A549 (cell line): ENCODE data around the gene RAPGEF5. TPM values are rescaled to one million over a fixed set of nuclear protein-coding genes. Genes with fewer than 3 reads are reported as not detected.

ENCODE experiments used
- ATAC-seq, 2 experiments: fragments of 200-7000 bp in 1 of 2; fragments of >200 bp in 1 of 2; cut with Nextera tagmentation in 1 of 2; cut with Tn5 transposase in 1 of 2; 3 replicates each; pipeline versions ENCODE4 v1.8.0 to v1.9.1; 2018 to 2020; ENCODE audit warnings: mild to moderate bottlenecking in 1 of 2, moderate library complexity in 1 of 2
- CTCF ChIA-PET: fragments of 300-600 bp; sonication (Branson Sonifier 250); formaldehyde crosslinking; extraction: SDS; loops from one replicate; lab custom pipeline; 2021; ENCODE audit warnings: antibody characterized with exemption, inconsistent platforms; lab: Yijun Ruan, JAX
- POLR2A ChIA-PET: fragments of 350-600 bp; formaldehyde crosslinking; extraction: SDS; loops from one replicate; lab custom pipeline; 2021; ENCODE audit warnings: antibody characterized with exemption, inconsistent platforms; lab: Yijun Ruan, JAX
- DNase-seq, 2 experiments: peaks; one replicate each; pipeline versions ENCODE4 v3.0.0 to v3.0.0-alpha.2; 2011 to 2016; ENCODE audit warnings: low read depth in 1 of 2, low spot score in 1 of 2
- FAIRE-seq: peaks from 2 replicates; lab custom pipeline; 2011; peaks lifted over from hg19 to GRCh38; lab: Jason Lieb, UNC
- H3K27ac ChIP-seq, 2 experiments: fragments of >200 bp; sonication (Bioruptor Twin); formaldehyde crosslinking; 3 replicates each; pipeline ENCODE4 v1.5.1; 2016 to 2017
- H3K4me1 ChIP-seq: fragments of >200 bp; sonication (Bioruptor Twin); formaldehyde crosslinking; 3 replicates; pipeline ENCODE4 v1.6.1; 2016
- H3K4me2 ChIP-seq: fragments of >200 bp; sonication (Bioruptor Twin); formaldehyde crosslinking; 3 replicates; pipeline ENCODE4 v1.6.1; 2016
- H3K4me3 ChIP-seq: fragments of >200 bp; sonication (Bioruptor Twin); formaldehyde crosslinking; 3 replicates; pipeline ENCODE4 v1.5.1; 2016
- H3K9me3 ChIP-seq: fragments of >200 bp; sonication (Bioruptor Twin); formaldehyde crosslinking; 3 replicates; pipeline ENCODE4 v1.6.1; 2016
- ATOH8 ChIP-seq: fragments of 250-450 bp; sonication (Bioruptor Pico); IDR thresholded peaks from 2 replicates; pipeline ENCODE4 v1.5.0; 2020; ENCODE audit warnings: low read depth, mild to moderate bottlenecking, moderate library complexity
- CBX2 ChIP-seq: fragments of 200-600 bp; sonication (generic); IDR thresholded peaks from 2 replicates; pipeline ENCODE4 v1.6.1; 2016; ENCODE audit warnings: low read depth, mild to moderate bottlenecking, borderline replicate concordance
- CBX8 ChIP-seq: fragments of 200-600 bp; sonication (generic); IDR thresholded peaks from 2 replicates; pipeline ENCODE4 v1.6.1; 2016
- CHD2 ChIP-seq: fragments of 150-350 bp; IDR thresholded peaks from 2 replicates; pipeline ENCODE4 v1.6.1; 2014; ENCODE audit warnings: low read length; ENCODE audit not compliant: partially characterized antibody
- CHD4 ChIP-seq: fragments of 200-600 bp; sonication (generic); IDR thresholded peaks from 2 replicates; pipeline ENCODE4 v1.6.1; 2016; ENCODE audit warnings: antibody characterized with exemption, mild to moderate bottlenecking, borderline replicate concordance
- EP300 ChIP-seq, 2 experiments: fragments of >200 bp; sonication (Bioruptor Twin); formaldehyde crosslinking; IDR thresholded peaks; 2 replicates in 1 of 2; 3 replicates in 1 of 2; pipeline ENCODE4 v1.6.1; 2016 to 2017
- FOSB ChIP-seq: fragments of 250-450 bp; sonication (Bioruptor Pico); IDR thresholded peaks from 2 replicates; pipeline ENCODE4 v1.5.0; 2020; ENCODE audit warnings: mild to moderate bottlenecking, moderate library complexity
- GATA3 ChIP-seq: IDR thresholded peaks from 2 replicates; pipeline ENCODE4 v1.6.1; 2012; ENCODE audit warnings: borderline replicate concordance
- HES2 ChIP-seq: fragments of >200 bp; sonication (Bioruptor Twin); formaldehyde crosslinking; IDR thresholded peaks from 2 replicates; pipeline ENCODE4 v1.6.1; 2016
- JUN ChIP-seq, 2 experiments: fragments of >200 bp; sonication (Bioruptor Twin); formaldehyde crosslinking; IDR thresholded peaks; 2 replicates in 1 of 2; 3 replicates in 1 of 2; pipeline ENCODE4 v1.6.1; 2016 to 2017
- NFE2L2 ChIP-seq: fragments of 150-350 bp; conservative IDR thresholded peaks from 2 replicates; pipeline ENCODE4 v1.6.1; 2014; ENCODE audit warnings: low read length
- PBX3 ChIP-seq: IDR thresholded peaks from 2 replicates; pipeline ENCODE4 v1.6.1; 2012
- POLR2AphosphoS2 ChIP-seq: conservative IDR thresholded peaks from 2 replicates; pipeline ENCODE4 v1.6.1; 2012; ENCODE audit warnings: low read length, improper control_type of control experiment, inconsistent platforms
- RARB ChIP-seq: fragments of 250-450 bp; sonication (Bioruptor Pico); IDR thresholded peaks from 2 replicates; pipeline ENCODE4 v1.8.0; 2021; ENCODE audit warnings: mild to moderate bottlenecking, moderate library complexity
- REST ChIP-seq: fragments of 200-600 bp; sonication (generic); IDR thresholded peaks from 2 replicates; pipeline ENCODE4 v1.6.1; 2016; ENCODE audit warnings: antibody characterized with exemption, mild to moderate bottlenecking, moderate library complexity
- SMC3 ChIP-seq: fragments of >200 bp; sonication (Bioruptor Twin); formaldehyde crosslinking; IDR thresholded peaks from 3 replicates; pipeline ENCODE4 v1.6.1; 2018; ENCODE audit warnings: inconsistent platforms
- SREBF2 ChIP-seq: fragments of 450-650 bp; IDR thresholded peaks from 2 replicates; pipeline ENCODE4 v1.6.1; 2014; ENCODE audit warnings: mild to moderate bottlenecking, moderate library complexity
- TFCP2L1 ChIP-seq: fragments of 250-450 bp; sonication (Bioruptor Pico); IDR thresholded peaks from 2 replicates; pipeline ENCODE4 v1.5.0; 2021; ENCODE audit warnings: mild to moderate bottlenecking
- WGBS: methylation state at CpG from one replicate; pipeline ENCODE4 v1.1.6; 2017; ENCODE audit errors: missing lambda C conversion rate; 5-methylcytosine and 5-hydroxymethylcytosine counted together
- polyA plus RNA-seq, 4 experiments: library from polyadenylated mRNA; depleted of rRNA in 3 of 4; stranded (reverse); fragments of >200 nt; fragmentation: RNase III in 1 of 4; extraction: RNeasy Plus Mini Kit Qiagen cat#74134 plus additional on column Dnase treatment in 1 of 4; gene quantifications; 2 replicates in 3 of 4; 3 replicates in 1 of 4; pipeline ENCODE4 v1.2.3, GENCODE V29; 2011 to 2017

RAPGEF5 gene
- polyA plus RNA-seq, 2 of the 4 experiments (the other 2 are of a cell fraction), result 0.03 to 0.14 TPM

- Histone ChIP-seq H3K4me3 (no peak overlapping the region), H3K27ac (no peak overlapping the region), H3K9me3 (no peaks in the 10 kb centered on the region), H3K4me2 (no peak overlapping the region), H3K4me1 (no peaks in the 10 kb centered on the region)
- FAIRE-seq, result no peak
- POLR2A ChIA-PET, result no interaction called here
- DNase-seq, result no peak
- no peak for ATAC-seq
- CTCF ChIA-PET, result no interaction called here
- TF ChIP-seq EP300 (IDR thresholded peaks at IDR 0.05), result no peak
- TF ChIP-seq TFCP2L1 (CRISPR knock-in tag), result no peak
- TF ChIP-seq GATA3, result no peak
- TF ChIP-seq PBX3, result no peak
- no peak for TF ChIP-seq SREBF2
- no peak for TF ChIP-seq FOSB (CRISPR knock-in tag)
- TF ChIP-seq ATOH8 (CRISPR knock-in tag), result no peak
- no peak for TF ChIP-seq CBX2
- no peak for TF ChIP-seq RARB (CRISPR knock-in tag)
- no peak for TF ChIP-seq POLR2AphosphoS2
- TF ChIP-seq CHD4, result no peak
- TF ChIP-seq HES2, result no peak
- TF ChIP-seq REST, result no peak
These were observed 182.4 kb downstream of the RAPGEF5 start for GRCh38 chr7:22174574-22174953.

DNA sequence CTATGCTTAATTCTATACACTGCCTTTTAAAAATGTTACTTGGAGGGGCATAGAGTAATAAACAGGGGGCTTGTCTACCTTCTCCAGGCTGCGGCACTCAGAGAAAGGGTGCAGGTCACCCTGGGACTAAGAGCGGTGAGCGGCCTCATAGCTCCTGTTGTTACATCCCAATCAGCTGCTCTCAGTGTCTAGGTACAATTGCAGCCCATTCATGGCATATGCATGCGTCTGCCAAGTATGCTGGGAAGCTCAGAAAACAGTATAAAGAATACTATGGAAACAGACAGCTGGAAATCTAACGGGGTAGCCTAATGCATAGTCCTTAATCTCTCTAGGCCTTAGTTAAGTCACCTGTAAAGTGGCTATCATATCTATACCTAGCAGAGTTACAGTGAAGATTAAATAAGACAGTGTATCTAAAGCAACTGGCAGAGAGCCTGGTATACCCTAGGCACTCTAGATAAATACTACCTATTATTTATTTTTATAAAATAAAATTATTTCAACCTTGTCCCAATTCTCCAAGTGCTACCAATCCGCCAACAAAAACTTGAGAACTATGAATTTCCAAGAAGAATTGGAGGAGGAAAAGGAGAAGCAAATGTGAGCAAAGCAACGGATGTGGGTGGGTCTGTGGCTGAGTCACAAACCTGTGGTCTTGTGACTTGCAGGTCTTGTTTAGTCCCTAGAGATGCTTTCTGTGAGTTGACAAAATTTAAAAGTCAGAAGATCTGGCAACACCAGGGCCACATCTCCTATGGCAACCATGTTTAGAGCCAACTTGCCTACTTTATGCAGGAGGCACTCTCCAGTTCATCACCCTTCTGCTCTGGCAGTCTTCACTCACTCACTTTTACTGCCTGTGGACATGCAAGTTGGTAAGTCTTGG lies 183.0 kb downstream of the RAPGEF5 start:
- TF ChIP-seq CHD2, result no peak
- no peak for TF ChIP-seq JUN (IDR thresholded peaks at IDR 0.05)
- TF ChIP-seq NFE2L2, result no peak
- no peak for TF ChIP-seq CBX8
- TF ChIP-seq GATA3, result no peak
- no peak for TF ChIP-seq SMC3
- no peaks in the 10 kb centered on the region for H3K9me3 ChIP-seq
- H3K4me1 ChIP-seq, result no peaks in the 10 kb centered on the region
- POLR2A ChIA-PET, result no interaction called here
- no peak overlapping the region for H3K4me2 ChIP-seq
- DNase-seq, result no peak
- no peak for FAIRE-seq
- CTCF ChIA-PET, result interaction anchor here (0.7 to 1.2 kb wide), 3 partner anchors 30 to 407 kb away, joined by 3 read pairs; no protein-coding TSS in a partner anchor
- H3K27ac ChIP-seq, result no peak overlapping the region
- no peak overlapping the region for H3K4me3 ChIP-seq
- no peak for ATAC-seq
- WGBS, result 43% methylated on average over 7 of the region's 7 CpGs
